GM23338 (cell line): Measurements from ENCODE around the gene PTGS1. TPM values are rescaled to one million over a fixed set of nuclear protein-coding genes. Genes with fewer than 3 reads are reported as not detected.
A peak's percentile ranks its signal among the peaks of the same experiment; 100 is the strongest.

Source experiments
- ATAC-seq: fragments of 200-7000 bp; cut with Tn5 transposase; 3 replicates; pipeline ENCODE4 v1.9.1; 2020
- DNase-seq: peaks from one replicate; pipeline ENCODE4 v3.0.0-alpha.2; 2015; ENCODE audit warnings: low spot score
- H2AFZ ChIP-seq: fragments of 200-600 bp; sonication (generic); 2 replicates; pipeline ENCODE4 v1.8.0; 2016; ENCODE audit warnings: antibody characterized with exemption, mild to moderate bottlenecking, moderate library complexity
- H3F3A ChIP-seq: fragments of 200-600 bp; sonication (generic); replicated peaks from 2 replicates; pipeline ENCODE4 v1.8.0; 2017; ENCODE audit warnings: antibody characterized with exemption, mixed run types, low read depth
- H3K27ac ChIP-seq: fragments of 200-600 bp; sonication (generic); 2 replicates; pipeline ENCODE4 v1.6.1; 2016; ENCODE audit warnings: low read depth
- H3K27me3 ChIP-seq: fragments of 200-600 bp; sonication (generic); 2 replicates; pipeline ENCODE4 v1.8.0; 2016; ENCODE audit warnings: mild to moderate bottlenecking, mixed run types, moderate library complexity; ENCODE audit not compliant: insufficient read depth
- H3K36me3 ChIP-seq: fragments of 200-600 bp; sonication (generic); 2 replicates; pipeline ENCODE4 v1.8.0; 2016; ENCODE audit warnings: mild to moderate bottlenecking; ENCODE audit not compliant: insufficient read depth
- H3K4me1 ChIP-seq: fragments of 200-600 bp; sonication (generic); 2 replicates; pipeline ENCODE4 v1.8.0; 2016; ENCODE audit warnings: mild to moderate bottlenecking, moderate library complexity; ENCODE audit not compliant: insufficient read depth
- H3K4me2 ChIP-seq: fragments of 200-600 bp; sonication (generic); 2 replicates; pipeline ENCODE4 v1.7.1; 2017; ENCODE audit warnings: mixed run types
- H3K4me3 ChIP-seq: fragments of 200-600 bp; sonication (generic); 2 replicates; pipeline ENCODE4 v1.6.1; 2016; ENCODE audit warnings: mixed run types
- H3K79me2 ChIP-seq: fragments of 200-600 bp; sonication (generic); replicated peaks from 2 replicates; pipeline ENCODE4 v1.8.0; 2017; ENCODE audit warnings: mild to moderate bottlenecking; ENCODE audit not compliant: insufficient read depth
- H3K9me2 ChIP-seq: fragments of 200-600 bp; sonication (generic); 2 replicates; pipeline ENCODE4 v1.8.0; 2017; ENCODE audit not compliant: insufficient read depth
- H4K20me1 ChIP-seq: fragments of 200-600 bp; sonication (generic); replicated peaks from 2 replicates; pipeline ENCODE4 v1.8.0; 2017; ENCODE audit warnings: mild to moderate bottlenecking; ENCODE audit not compliant: insufficient read depth
- H3K27ac Mint-ChIP-seq: 2 replicates; pipeline ENCODE4 v1.8.0; 2020; ENCODE audit warnings: inconsistent platforms, mild to moderate bottlenecking, moderate library complexity, mixed read lengths
- H3K27me3 Mint-ChIP-seq: 3 replicates; pipeline ENCODE4 v1.8.0; 2022; ENCODE audit warnings: low read depth, mild to moderate bottlenecking, moderate library complexity, mixed read lengths, inconsistent platforms; ENCODE audit not compliant: insufficient read depth, poor library complexity
- H3K36me3 Mint-ChIP-seq: 3 replicates; pipeline ENCODE4 v1.8.0; 2021; ENCODE audit warnings: low read depth, mild to moderate bottlenecking, inconsistent platforms, moderate library complexity, mixed read lengths
- H3K4me1 Mint-ChIP-seq: 3 replicates; pipeline ENCODE4 v1.8.0; 2020; ENCODE audit warnings: mild to moderate bottlenecking, inconsistent platforms, mixed read lengths
- H3K4me3 Mint-ChIP-seq: 3 replicates; pipeline ENCODE4 v1.8.0; 2021; ENCODE audit warnings: moderate library complexity, mild to moderate bottlenecking, inconsistent platforms, mixed read lengths
- H3K9me3 Mint-ChIP-seq: 3 replicates; pipeline ENCODE4 v1.8.0; 2020; ENCODE audit warnings: moderate library complexity, mild to moderate bottlenecking, inconsistent platforms, mixed read lengths
- CREB1 ChIP-seq: fragments of 250-450 bp; sonication (Bioruptor Pico); IDR thresholded peaks from 2 replicates; pipeline ENCODE4 v1.5.0; 2020; ENCODE audit warnings: low read depth, mild to moderate bottlenecking, moderate library complexity
- CTCF ChIP-seq, 2 experiments: fragments of 200-600 bp in 1 of 2; sonication (generic) in 1 of 2; conservative IDR thresholded peaks; 2 replicates each; pipeline versions ENCODE4 v1.5.1 to v1.6.1; 2016 to 2017; ENCODE audit warnings: antibody characterized with exemption in 2 of 2, low read depth in 2 of 2, mild to moderate bottlenecking in 2 of 2, moderate library complexity in 1 of 2
- EZH2 ChIP-seq: fragments of 200-600 bp; sonication (generic); IDR thresholded peaks from one replicate; pipeline ENCODE4 v1.8.0; 2017; ENCODE audit warnings: antibody characterized with exemption, mild to moderate bottlenecking, low read depth; ENCODE audit not compliant: unreplicated experiment
- EZH2phosphoT487 ChIP-seq: fragments of 200-600 bp; sonication (generic); IDR thresholded peaks from one replicate; pipeline ENCODE4 v1.8.1; 2018; ENCODE audit warnings: antibody characterized with exemption; ENCODE audit not compliant: unreplicated experiment
- NANOG ChIP-seq: IDR thresholded peaks from 2 replicates; pipeline ENCODE4 v1.6.1; 2016; ENCODE audit warnings: antibody characterized with exemption, borderline replicate concordance
- POLR2AphosphoS5 ChIP-seq: IDR thresholded peaks from 2 replicates; pipeline ENCODE4 v1.6.1; 2016; ENCODE audit warnings: antibody characterized with exemption, low read depth
- REST ChIP-seq: IDR thresholded peaks from one replicate; pipeline ENCODE4 v1.6.1; 2018; ENCODE audit warnings: antibody characterized with exemption; ENCODE audit not compliant: unreplicated experiment
- STAT1 ChIP-seq: IDR thresholded peaks from one replicate; pipeline ENCODE4 v1.6.1; 2016; ENCODE audit warnings: antibody characterized with exemption; ENCODE audit not compliant: unreplicated experiment
- ZNF114 ChIP-seq: fragments of 250-450 bp; sonication (Bioruptor Pico); IDR thresholded peaks from 2 replicates; pipeline ENCODE4 v1.5.0; 2020; ENCODE audit warnings: mild to moderate bottlenecking, moderate library complexity
- ZNF331 ChIP-seq: fragments of 250-450 bp; sonication (Bioruptor Pico); IDR thresholded peaks from 2 replicates; pipeline ENCODE4 v1.5.0; 2020; ENCODE audit warnings: low read depth, mild to moderate bottlenecking, moderate library complexity
- polyA plus RNA-seq: library from polyadenylated mRNA; unstranded; fragments of >200 nt; fragmentation: Nextera tagmentation; extraction: Ambion mirVana; gene quantifications from 2 replicates; pipeline ENCODE4 v1.2.1, GENCODE V29; 2016
- total RNA-seq: library from RNA; depleted of rRNA; stranded (reverse); fragments of >200 nt; shearing (Covaris generic); gene quantifications from 2 replicates; pipeline ENCODE4 v1.2.3, GENCODE V29; 2014

PTGS1 gene
- total and polyA plus RNA-seq, 2 experiments from 2014 or later, result 0.48 to 1.3 TPM

GRCh38 chr9:122394265-122395125 lies 23.7 kb downstream of the PTGS1 start:
- no peaks in the 10 kb centered on the region for H3K79me2 ChIP-seq
- peaks cover 4% of the 10 kb centered on the region; the same call in 1 of the 2 replicates for H3K4me1 ChIP-seq
- TF ChIP-seq POLR2AphosphoS5 (no peak), ZNF114 (CRISPR knock-in tag) (no peak), NANOG (no peak), ZNF331 (CRISPR knock-in tag) (no peak), EZH2 (no peak), STAT1 (no peak), EZH2phosphoT487 (no peak), CREB1 (CRISPR knock-in tag) (no peak), REST (no peak), CTCF (conservative IDR thresholded peaks at IDR 0.05; ENCODE audit: low read depth in 2 of 2) (no peak)
- no peaks in the 10 kb centered on the region for H4K20me1 ChIP-seq
- no peak for ATAC-seq
- H3K27ac ChIP-seq, result no peak overlapping the region
- no peak for DNase-seq
- no peaks in the 10 kb centered on the region for H3K36me3 ChIP-seq
- Mint-ChIP-seq H3K4me3 (no peak overlapping the region), H3K27me3 (peaks cover 1% of the 10 kb centered on the region), H3K36me3 (no peaks in the 10 kb centered on the region), H3K4me1 (peaks cover 5% of the 10 kb centered on the region; the same call in 2 of the 3 replicates), H3K27ac (no peak overlapping the region), H3K9me3 (no peaks in the 10 kb centered on the region; the same call in 2 of the 3 replicates)
- no peak overlapping the region for H3K4me3 ChIP-seq
- no peaks in the 10 kb centered on the region for H3K27me3 ChIP-seq
- no peak overlapping the region for H3K4me2 ChIP-seq
- H3K9me2 ChIP-seq, result no peaks in the 10 kb centered on the region
- no peaks in the 10 kb centered on the region for H3F3A ChIP-seq
- H2AFZ ChIP-seq, result peak overlapping the region; percentile 38; the same call in 1 of the 2 replicates
